Smooth muscle cell of the brain vasculature (primary cell): ENCODE results near the gene SLC1A2.

Source experiments
- DNase-seq: peaks from one replicate; pipeline ENCODE4 v3.0.0-alpha.2; 2012; ENCODE audit warnings: low read depth, low spot score

The SLC1A2 gene

GRCh38 chr11:35276396-35277145 is 142.8 kb downstream of the SLC1A2 start:
- DNase-seq: no peak

- DNase-seq: no peak
Observed at GRCh38 chr11:35275786-35276170, 143.6 kb downstream of the SLC1A2 start.

GRCh38 chr11:35274909-35275785 is 144.2 kb downstream of the SLC1A2 start:
- no peak for DNase-seq

GRCh38 chr11:35272391-35272902 is 146.9 kb downstream of the SLC1A2 start:
- DNase-seq: no peak

GRCh38 chr11:35271031-35271430 is 148.3 kb downstream of the SLC1A2 start:
- DNase-seq: no peak

GRCh38 chr11:35270342-35270741 is 149.0 kb downstream of the SLC1A2 start:
- no peak for DNase-seq

- no peak for DNase-seq
Observed at GRCh38 chr11:35267504-35267903, 151.9 kb downstream of the SLC1A2 start.

- DNase-seq: no peak
Observed at GRCh38 chr11:35265755-35266454, 153.5 kb downstream of the SLC1A2 start.

GRCh38 chr11:35262735-35263134 is 156.6 kb downstream of the SLC1A2 start:
- DNase-seq: no peak

GRCh38 chr11:35262056-35262455 is 157.3 kb downstream of the SLC1A2 start:
- no peak for DNase-seq

GRCh38 chr11:35261197-35261596 is 158.2 kb downstream of the SLC1A2 start:
- DNase-seq: no peak

GRCh38 chr11:35260342-35260985 is 158.9 kb downstream of the SLC1A2 start:
- peak; percentile 41 for DNase-seq

GRCh38 chr11:35259529-35259928 is 159.8 kb downstream of the SLC1A2 start:
- DNase-seq: no peak

GRCh38 chr11:35257281-35257680 is 162.1 kb downstream of the SLC1A2 start:
- DNase-seq: no peak

- DNase-seq: no peak
Observed at GRCh38 chr11:35256296-35256695, 163.1 kb downstream of the SLC1A2 start.

GRCh38 chr11:35255514-35255913 is 163.8 kb downstream of the SLC1A2 start:
- no peak for DNase-seq

GRCh38 chr11:35253237-35253636 is 166.1 kb downstream of the SLC1A2 start:
- no peak for DNase-seq

- no peak for DNase-seq
Observed at GRCh38 chr11:35250621-35251020, 168.7 kb downstream of the SLC1A2 start.

GRCh38 chr11:35250192-35250591 is 169.2 kb downstream of the SLC1A2 start:
- DNase-seq: no peak

GRCh38 chr11:35248558-35249323 is 170.6 kb downstream of the SLC1A2 start:
- no peak for DNase-seq

GRCh38 chr11:35247863-35248262 is 171.5 kb downstream of the SLC1A2 start:
- no peak for DNase-seq
